GOT3 (cell line): Measurements from ENCODE around the gene KISS1.

Source experiments
- DNase-seq: peaks from one replicate; lab custom pipeline; 2025; ENCODE audit warnings: mixed read lengths; lab: John Stamatoyannopoulos, UW

Gene KISS1

DNA sequence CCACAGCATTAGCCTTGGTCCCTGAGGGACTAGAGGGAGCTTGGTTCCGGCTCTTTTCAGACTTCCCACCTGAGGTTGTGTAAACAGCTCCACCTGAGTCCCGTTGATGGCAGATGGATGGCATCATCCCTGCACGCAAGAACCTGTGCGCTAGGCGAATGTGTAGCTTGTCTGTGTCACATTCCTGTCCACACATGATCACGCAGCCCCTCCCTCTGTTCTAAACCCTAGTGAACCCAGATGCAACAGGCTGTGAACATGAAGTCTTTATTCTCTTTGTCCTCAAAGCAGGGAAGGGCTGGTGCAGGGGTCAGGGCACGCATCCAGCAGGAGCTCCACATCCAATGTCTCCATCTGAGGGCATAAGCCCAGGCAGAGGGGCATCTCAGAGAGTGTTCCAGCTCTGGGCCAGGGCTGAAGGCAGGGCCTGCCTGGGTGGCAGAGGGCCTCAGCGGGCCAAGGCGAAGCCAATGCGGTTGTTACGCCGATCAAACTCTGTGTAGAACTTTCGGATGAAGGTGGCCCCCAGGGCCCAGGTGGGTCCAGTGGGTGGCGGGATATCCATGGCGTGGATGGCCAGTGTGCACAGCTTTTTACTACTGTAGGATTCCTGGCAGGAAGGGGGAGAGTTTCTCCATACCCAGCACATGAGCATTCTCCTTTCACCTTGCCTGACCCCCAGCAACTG, 41.6 kb downstream of the KISS1 start:
- DNase-seq = no peak

GRCh38 chr1:204153667-204154066, 42.6 kb downstream of the KISS1 start:
- no peak for DNase-seq

DNA sequence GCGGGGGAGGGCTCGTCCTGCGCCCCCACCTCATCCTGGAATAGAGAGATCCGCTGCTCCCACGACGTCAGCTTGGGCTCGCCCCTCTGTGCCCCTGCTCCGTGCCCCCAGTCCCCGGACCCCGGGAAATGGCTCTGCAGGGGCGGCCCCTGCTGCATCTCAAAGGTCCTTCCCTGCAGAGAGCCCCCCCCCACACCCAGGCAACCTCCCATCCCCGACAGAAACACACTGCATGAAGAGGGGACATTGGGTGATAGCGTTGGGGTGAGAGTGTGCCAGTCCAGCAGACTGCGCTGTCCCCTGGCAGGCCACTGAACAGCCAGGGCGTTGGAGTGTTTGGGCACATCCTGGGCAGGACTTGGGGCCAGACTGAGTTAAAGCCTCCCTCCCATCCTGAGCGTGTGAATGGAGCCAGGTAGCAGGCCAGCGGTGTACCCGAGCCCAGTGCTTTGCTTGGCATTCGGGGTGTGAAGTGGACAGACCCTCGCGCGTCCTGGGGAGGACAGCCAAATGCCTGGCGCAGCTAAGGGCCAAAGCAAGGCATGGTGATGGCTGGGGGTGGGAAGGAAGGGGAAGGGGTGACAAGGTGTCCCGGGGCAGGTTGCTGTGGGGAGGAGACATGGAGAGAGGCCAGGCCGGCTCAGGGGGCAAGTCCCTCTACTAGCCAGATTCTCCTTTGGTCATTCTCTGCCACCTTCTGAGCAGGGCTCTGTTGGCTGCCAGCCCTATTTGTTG, 43.8 kb downstream of the KISS1 start:
- DNase-seq = no peak

DNA sequence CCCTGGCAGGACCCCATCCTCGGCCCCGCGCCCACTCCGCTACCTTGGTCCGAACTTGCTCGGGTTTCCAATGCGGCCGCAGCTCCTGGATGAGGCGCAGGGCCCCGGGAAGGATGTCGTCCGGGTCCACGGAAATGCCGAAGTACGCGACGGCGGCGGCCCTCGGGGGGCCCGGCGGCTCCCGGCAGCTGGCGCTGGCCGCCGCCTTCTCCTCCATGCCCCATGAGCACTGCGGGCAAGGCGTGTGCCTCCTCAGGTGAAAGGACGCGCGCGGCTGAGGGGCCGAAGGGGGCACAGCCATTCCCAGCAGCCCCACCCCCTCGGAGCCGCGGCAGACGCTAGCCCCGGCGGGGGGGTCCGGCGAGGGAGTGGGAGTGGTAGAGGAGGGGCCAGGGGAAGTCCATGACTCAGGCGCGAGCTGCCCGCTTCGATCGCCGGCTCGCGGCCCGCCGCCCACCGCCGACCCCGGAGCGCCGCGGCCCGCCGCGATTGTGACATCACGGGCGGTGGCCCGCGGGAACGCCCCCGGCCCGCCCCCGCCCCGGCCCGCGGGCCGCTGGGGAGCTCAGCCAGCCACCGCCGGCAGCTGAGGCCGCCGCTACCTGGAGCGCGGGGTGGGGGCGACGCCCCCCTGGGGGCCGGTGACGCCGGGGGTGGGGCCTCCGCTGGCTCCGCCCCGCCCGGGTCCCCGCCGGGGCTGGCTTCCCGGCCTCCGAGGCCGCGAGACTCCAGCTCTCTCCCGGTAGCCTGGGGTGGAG, 44.6 kb downstream of the KISS1 start, which contains the start of gene ETNK2:
ETNK2 (minus strand) TSS at position 493 of the 758 bp plus-strand sequence; CDS start at position 301, 192 bp downstream.
- DNase-seq = no peak

DNA sequence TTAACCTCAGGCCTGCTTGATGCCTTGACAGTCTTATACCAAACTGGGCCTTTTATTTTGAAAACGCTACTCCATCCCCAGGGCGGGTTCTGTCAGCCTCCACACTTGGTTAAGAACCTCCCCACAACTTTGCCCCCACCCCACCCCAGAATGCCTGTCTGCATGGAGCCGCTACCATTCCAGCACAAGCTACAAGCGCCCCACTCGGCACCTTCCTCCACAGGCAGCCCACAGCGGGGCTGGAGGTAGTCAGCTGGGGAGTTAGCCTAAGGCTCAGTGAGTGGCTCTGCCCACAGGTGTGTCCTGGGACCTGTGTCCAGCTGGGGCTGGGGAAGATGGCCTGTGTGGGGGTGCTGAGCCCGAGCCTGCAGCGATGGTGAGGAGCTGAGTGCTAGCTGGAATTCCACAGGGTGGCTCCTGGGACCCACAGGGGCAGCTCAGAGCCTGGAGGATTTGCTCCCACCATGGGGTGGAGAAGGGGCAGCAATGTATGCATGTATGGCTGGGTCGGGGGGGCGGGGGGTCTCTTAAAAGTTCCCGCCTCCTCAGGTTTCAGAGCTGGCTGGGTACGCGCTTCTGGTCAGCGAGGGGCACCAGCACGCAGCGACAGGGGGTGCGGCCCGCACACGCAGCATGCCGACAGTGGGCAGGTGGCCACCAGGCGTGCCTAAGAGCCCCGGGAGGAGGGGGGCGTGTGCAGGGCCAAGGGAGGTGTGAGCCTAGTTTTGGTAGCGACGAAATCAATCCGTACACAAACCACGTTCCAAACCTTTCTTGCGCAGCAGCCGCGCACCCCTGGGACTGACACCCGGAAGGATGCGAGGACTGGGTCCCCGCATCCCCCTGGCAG, 45.4 kb downstream of the KISS1 start:
- DNase-seq = no peak

- DNase-seq = no peak
Observed at GRCh38 chr1:204149635-204150565, 46.4 kb downstream of the KISS1 start.

DNA sequence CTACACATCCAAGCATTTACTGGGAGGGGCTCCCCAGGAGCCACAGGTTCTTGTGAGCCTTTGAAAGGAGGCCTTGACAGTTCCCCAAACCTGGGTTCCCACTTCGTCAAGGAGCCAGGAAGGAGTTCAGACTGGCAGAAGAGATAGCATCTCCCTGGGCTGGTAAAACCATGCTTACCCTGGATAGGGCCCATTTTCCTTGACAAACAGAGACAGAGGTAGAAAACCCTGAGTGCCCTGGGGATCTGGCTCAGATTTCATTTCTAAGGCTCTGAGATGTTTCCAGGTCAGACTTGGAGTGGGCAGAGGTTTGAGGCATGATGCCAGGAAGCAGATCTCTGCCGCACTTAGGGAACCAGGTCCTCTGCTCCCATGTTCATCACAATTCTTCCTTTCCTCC, 47.2 kb downstream of the KISS1 start:
- no peak for DNase-seq

GRCh38 chr1:204147406-204148383, 48.6 kb downstream of the KISS1 start:
- DNase-seq = no peak

- no peak for DNase-seq
Observed at GRCh38 chr1:204146965-204147364, 49.3 kb downstream of the KISS1 start.

DNA sequence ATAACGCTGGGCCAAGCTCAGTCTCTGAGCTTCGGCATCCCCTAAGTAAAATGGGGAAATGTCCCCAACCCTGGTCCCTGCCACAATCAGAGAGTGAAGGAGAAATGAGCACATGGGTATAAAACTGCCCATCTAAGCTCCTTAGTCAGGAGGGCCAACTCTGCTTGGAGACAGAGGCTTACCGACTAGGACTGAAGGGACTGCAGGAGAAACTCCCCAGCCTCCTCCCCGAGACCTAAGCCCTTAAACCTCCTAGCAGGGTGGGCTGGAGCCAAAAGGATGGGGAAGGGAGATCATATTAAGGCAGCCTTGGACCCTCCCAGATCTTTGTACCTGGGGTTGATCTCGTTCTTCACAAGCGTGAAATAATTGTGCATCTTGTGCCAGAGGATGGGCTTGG, 50.0 kb downstream of the KISS1 start:
- DNase-seq = no peak

DNA sequence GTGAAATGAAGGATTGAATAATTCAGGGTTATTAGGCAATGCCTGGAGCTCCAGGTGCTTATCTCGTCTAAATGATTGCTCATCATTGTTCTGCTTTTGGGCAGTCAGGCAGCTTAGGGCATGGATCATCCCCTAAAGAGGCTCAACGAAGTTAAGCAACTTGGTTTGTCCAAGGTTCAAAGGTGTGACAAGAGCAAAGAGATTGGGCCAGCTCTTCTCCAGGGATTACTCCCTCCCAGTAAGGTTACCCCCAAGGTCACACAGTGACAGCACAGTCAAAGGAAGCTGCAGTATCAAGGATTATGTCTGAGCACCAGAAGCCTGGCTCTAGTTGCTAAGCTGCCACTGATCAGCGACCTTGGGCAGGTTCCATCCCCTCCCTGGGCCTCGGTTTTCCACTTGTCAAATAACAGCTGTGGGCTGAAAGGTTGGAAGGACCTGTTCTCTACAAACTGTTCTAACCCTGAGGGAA, 51.2 kb downstream of the KISS1 start:
- no peak for DNase-seq

DNA sequence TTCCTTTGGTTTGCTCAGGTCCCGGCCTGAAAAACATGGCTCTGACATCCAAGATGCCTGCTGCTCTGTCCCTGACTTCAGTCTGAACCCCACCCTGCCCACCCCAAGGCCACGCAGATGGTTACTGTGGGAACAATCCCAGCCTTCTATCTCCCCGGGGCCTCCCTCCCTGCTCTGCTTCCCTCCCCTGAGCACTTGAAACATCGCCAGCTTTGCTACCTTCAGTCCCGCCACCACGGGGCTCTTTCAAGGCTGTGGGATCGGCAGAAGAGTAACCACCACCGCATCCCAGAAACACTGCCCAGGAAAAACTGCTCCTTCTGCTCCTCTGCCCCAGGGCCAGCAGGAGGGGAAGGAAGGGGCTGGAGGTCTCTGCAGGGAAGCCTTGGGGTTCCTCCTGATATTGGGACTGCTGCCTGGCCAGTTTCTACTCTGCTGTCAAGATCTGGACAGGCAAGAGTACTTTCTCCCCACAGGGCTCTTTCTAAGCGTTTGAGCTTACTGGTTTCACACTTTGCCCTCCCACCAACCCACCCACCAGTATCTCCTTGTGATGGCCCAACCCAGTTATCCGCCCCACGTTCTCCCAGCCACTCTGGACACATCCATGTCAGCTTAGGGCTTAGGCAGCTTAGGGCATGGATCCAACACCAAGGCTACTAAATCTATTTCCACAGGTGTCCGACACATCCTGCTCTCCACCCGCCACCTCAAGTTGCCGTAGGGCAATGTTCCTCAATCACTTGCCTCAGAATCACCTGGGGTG, 52.8 kb downstream of the KISS1 start:
- DNase-seq = no peak

DNA sequence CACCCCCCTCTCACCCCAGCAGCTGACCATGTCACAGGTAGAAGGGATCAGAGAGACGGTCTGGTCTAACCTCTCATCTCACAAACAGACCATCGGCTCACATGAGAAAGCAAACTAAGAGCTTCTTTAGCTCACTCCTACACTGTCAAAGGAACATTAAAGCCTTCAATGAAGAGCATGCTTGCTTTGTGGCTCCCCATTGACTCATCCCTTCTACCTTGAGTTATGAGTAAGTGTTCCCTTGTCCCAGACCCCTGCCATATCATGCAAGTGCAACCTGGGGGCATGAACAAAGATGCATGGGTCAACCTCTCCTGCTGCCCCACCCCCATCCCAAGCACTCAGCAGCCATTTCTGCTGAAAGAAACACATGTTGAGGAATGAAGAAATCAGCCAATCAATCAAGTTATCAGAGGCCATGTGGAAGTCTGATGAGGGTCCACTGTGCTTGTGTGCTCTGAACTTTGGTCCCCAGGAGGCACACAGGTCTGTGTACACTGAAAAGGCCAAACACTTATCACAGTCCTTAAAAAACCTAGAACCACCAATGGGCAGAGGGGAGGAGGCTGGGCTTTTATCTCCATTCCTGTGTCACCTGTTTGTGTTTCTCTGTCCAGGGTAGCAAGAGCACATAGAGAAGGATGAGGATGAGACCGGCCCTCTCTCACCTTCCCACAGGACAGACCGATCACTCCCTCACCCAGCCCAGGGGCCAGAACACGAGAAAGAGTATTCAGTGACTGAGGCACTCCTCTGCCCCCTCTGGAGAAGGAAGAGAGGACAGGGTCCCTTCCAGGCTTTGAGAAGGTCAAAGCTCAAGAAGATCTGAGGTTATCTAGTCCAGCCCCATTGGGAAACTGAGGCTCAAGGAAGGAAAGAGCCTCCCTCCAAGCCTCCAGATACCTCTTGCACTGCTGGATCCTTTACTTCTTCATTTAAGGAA, 54.0 kb downstream of the KISS1 start:
- no peak for DNase-seq

DNA sequence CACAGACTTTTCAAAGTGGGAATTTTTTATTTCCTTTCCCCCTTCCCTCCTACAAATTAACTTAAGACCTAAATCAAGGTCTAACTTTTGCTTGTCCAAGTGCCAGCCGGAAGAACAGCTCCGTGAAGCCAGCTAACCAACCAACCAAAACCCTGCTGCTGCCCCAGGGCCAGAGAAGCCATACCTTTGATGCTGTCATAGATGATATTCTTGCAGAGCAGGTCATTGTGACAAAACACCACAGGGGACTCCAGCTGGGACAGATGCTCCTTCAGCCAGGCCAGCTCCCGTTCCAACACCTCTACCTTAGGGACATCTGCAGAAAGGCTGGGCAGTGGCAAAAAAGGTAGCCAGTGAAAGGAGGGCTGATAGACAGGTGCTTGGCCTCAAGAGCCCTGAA, 55.2 kb downstream of the KISS1 start:
- DNase-seq = no peak
